IPS-20b (cell line): ENCODE measurements around the gene CMKLR1.

Experiments
- H3K27ac ChIP-seq: one replicate; pipeline ENCODE4 v1.5.1; 2013; ENCODE audit warnings: low read length
- H3K27me3 ChIP-seq: 2 replicates; pipeline ENCODE4 v1.6.1; 2013; ENCODE audit warnings: mild to moderate bottlenecking, low read length, inconsistent platforms; ENCODE audit not compliant: insufficient read depth
- H3K36me3 ChIP-seq: 2 replicates; pipeline ENCODE4 v1.6.1; 2013; ENCODE audit warnings: low read depth, mild to moderate bottlenecking, inconsistent platforms, low read length, moderate library complexity; ENCODE audit not compliant: insufficient read depth
- H3K4me1 ChIP-seq: 2 replicates; pipeline ENCODE4 v1.6.1; 2013; ENCODE audit warnings: mild to moderate bottlenecking, control low read depth, inconsistent platforms, low read length, moderate library complexity; ENCODE audit not compliant: insufficient read depth
- H3K4me3 ChIP-seq: 2 replicates; pipeline ENCODE4 v1.5.1; 2013; ENCODE audit warnings: mild to moderate bottlenecking, low read length, inconsistent platforms
- H3K9ac ChIP-seq: 2 replicates; pipeline ENCODE4 v1.6.1; 2013; ENCODE audit warnings: low read depth, mild to moderate bottlenecking, inconsistent platforms, low read length, moderate library complexity
- H3K9me3 ChIP-seq: 2 replicates; pipeline ENCODE4 v1.6.1; 2013; ENCODE audit warnings: mild to moderate bottlenecking, low read depth, low read length, inconsistent platforms; ENCODE audit not compliant: insufficient read depth

The CMKLR1 gene

DNA sequence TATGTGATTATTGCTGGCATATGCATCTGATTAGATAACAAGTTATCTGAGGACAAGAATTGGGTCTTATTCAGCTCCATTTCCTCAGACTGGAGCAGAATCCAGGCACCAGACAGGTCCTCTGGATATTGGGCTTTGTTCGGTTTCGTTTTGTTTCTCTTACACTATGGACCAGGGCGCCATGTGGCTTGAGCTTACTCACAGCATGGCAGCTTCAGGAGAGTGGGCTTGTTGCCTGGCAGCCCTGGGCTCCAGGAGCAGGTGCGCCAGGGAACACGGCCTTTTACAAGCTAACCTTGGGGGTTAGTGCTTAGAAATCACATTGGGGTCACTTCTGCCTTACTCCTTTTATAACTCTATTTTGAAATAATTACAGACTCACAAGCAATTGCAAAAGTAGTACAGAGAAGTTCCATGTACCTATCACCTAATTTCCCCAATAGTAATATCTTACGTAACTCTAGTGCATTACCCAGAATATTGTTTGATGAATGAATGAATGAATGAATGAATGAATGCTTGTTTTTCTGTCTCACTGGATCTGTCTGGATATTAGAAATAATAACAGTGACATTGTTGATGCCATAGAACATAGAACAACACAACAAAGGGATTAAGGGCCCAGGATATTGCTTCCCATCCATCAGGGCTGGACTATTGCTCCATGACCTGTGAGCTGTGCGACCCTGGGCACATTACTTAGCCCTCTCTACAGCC, 39.0 kb downstream of the CMKLR1 start:
- Histone ChIP-seq H3K9ac (no peak overlapping the region), H3K9me3 (no peaks in the 10 kb centered on the region), H3K36me3 (no peaks in the 10 kb centered on the region), H3K4me1 (peaks cover 14% of the 10 kb centered on the region), H3K27ac (no peak overlapping the region), H3K4me3 (no peak overlapping the region), H3K27me3 (no peaks in the 10 kb centered on the region)

- H3K4me3 ChIP-seq, result no peak overlapping the region
- no peaks in the 10 kb centered on the region for H3K9me3 ChIP-seq
- peaks cover 8% of the 10 kb centered on the region for H3K4me1 ChIP-seq
- H3K27ac ChIP-seq, result no peak overlapping the region
- H3K9ac ChIP-seq, result no peak overlapping the region
- H3K36me3 ChIP-seq, result no peaks in the 10 kb centered on the region
- no peaks in the 10 kb centered on the region for H3K27me3 ChIP-seq
Measured at GRCh38 chr12:108299516-108299915, 39.6 kb downstream of the CMKLR1 start.

DNA sequence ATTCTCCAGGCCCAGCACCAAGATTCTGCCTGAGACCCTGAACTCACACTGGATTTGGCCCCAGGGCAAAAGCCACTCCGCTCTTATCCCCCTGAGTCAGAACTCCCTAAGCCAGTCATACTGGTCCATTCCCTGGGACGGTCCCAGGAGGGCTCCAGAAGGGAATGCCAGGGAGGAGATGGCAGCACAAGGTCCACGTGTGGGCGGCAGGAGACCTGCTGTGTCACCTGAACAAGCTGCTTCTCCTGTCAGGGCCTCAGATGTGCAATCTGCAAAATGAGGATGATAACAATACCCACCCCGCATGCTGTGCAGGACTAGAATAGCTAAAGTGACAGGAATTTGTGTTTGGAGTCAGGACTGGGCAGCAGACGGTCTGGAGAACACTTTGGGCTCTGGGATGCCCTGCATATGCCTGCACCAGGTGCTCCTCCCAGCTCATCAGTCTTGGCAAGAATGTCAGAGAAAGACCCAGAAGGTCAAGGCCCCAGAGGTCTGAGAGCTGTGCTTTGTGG, 40.3 kb downstream of the CMKLR1 start:
- H3K36me3 ChIP-seq, result no peaks in the 10 kb centered on the region
- peaks cover 5% of the 10 kb centered on the region for H3K4me1 ChIP-seq
- no peak overlapping the region for H3K4me3 ChIP-seq
- H3K9ac ChIP-seq, result no peak overlapping the region
- no peaks in the 10 kb centered on the region for H3K27me3 ChIP-seq
- H3K27ac ChIP-seq, result no peak overlapping the region
- H3K9me3 ChIP-seq, result no peaks in the 10 kb centered on the region

- Histone ChIP-seq H3K4me1 (peaks cover 5% of the 10 kb centered on the region), H3K9ac (no peak overlapping the region)
Measured at GRCh38 chr12:108297895-108298760, 41.0 kb downstream of the CMKLR1 start.

GRCh38 chr12:108297424-108297823, 41.7 kb downstream of the CMKLR1 start:
- Histone ChIP-seq H3K9ac (no peak overlapping the region), H3K36me3 (no peaks in the 10 kb centered on the region), H3K4me1 (peaks cover under 1% of the 10 kb centered on the region), H3K9me3 (no peaks in the 10 kb centered on the region), H3K27ac (no peak overlapping the region), H3K27me3 (no peaks in the 10 kb centered on the region), H3K4me3 (no peak overlapping the region)

More at GRCh38 chr12:108297895-108298760, 41.0 kb downstream of the CMKLR1 start:
- no peaks in the 10 kb centered on the region for H3K27me3 ChIP-seq
- H3K27ac ChIP-seq, result no peak overlapping the region
- H3K9me3 ChIP-seq, result no peaks in the 10 kb centered on the region
- H3K4me3 ChIP-seq, result no peak overlapping the region
- H3K36me3 ChIP-seq, result no peaks in the 10 kb centered on the region

DNA sequence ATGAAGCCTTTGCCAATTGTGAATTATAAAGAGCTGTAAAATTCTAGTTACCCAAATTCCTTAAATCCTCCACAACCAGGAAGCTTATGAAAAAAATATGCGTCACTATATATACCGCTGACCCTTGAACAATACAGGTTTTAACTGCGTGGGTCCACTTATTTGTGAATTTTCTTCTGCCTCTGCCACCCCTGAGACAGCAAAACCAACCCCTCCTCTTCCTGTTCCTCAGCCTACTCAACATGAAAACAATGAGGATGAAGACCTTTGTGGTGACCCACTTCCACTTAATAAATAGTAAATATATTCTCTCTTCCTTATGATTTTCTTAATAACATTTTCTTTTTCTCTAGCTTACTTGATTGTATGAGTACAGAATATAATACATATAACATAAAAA, 42.2 kb downstream of the CMKLR1 start:
- no peak overlapping the region for H3K27ac ChIP-seq
- H3K9me3 ChIP-seq, result no peaks in the 10 kb centered on the region
- H3K4me1 ChIP-seq, result no peaks in the 10 kb centered on the region
- H3K27me3 ChIP-seq, result no peaks in the 10 kb centered on the region
- H3K9ac ChIP-seq, result no peak overlapping the region
- no peaks in the 10 kb centered on the region for H3K36me3 ChIP-seq
- no peak overlapping the region for H3K4me3 ChIP-seq

DNA sequence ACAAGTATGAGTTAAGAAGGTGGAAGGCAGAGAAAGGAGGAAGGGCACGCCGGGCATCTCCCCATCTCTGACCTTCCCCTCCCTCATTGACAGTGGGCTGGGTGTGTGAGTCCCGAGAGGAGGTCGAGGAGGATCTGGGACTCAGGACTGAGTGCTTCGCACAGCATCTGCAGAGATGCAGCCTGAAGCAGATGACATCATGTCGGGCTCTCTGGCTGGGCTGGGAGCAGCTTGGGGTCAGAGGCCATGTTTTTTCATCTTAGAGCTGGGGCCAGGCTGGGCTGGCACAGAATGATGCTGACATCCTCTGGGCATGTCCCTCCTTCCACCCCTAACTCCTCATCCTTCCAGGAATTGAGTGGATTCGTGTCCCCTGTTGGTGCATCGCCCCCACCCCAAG, 43.5 kb downstream of the CMKLR1 start:
- Histone ChIP-seq H3K36me3 (no peaks in the 10 kb centered on the region), H3K4me1 (no peaks in the 10 kb centered on the region), H3K9me3 (no peaks in the 10 kb centered on the region), H3K9ac (no peak overlapping the region), H3K4me3 (no peak overlapping the region), H3K27me3 (no peaks in the 10 kb centered on the region), H3K27ac (no peak overlapping the region)

DNA sequence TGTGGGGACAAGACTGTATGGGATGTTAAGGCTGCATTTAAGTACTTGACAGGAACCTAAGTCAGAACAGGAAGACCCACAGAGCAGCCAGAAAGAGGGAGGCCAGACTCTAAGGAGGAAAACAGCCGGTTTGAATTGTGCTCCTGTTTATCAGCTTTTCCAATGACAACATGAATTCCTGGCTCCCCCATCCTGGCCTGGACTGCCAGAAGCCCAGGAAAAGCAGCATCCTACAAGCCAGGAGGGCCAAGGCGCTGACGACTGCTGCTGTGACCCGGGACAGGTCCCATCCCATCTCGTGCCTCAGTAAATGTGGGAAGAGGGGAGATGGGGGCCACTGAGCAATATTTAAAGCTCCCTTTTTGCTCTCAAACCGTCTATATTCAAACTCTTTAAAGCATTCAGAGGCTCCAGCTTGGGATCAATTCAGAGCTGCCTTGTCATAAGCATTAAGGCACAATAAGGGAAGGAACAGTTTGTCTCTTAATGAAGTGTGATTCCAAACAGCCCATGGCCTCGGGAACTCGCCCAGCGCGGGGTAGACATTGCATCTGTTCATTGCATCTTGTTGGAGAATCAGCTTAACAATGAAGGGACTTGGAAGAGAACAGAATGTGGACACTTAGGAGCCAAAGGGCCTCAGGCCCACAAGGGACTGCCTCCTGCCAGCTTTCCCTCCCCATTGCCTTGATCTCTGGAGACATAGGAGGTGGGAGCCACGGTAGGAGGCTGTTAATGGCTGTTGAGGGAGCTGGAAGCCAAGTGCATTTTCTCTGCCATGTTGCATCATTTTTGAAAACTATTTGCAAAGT, 49.6 kb downstream of the CMKLR1 start:
- Histone ChIP-seq H3K4me1 (no peaks in the 10 kb centered on the region; the same call in 1 of the 2 replicates), H3K4me3 (no peak overlapping the region), H3K9ac (no peak overlapping the region), H3K27ac (no peak overlapping the region), H3K9me3 (no peaks in the 10 kb centered on the region), H3K36me3 (no peaks in the 10 kb centered on the region), H3K27me3 (no peaks in the 10 kb centered on the region)

DNA sequence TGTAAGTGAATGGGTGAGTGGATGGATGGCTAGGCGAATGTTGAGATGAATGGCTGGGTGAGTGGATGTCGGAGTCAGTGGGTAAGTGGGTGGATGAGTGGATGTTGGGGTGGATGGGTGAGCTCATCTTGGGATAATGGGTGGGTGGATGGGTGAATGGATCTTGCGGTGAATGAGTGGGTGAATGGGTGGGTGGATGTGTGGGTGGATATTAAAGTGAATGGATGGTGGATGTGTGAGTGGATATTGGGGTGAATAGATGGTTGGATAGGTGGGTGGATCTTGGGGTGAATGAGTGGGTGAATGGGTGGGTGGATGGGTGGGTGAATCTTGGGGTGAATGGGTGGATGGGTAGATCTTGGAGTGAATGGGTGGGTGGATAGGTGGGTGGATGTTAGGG, 51.9 kb downstream of the CMKLR1 start:
- H3K27ac ChIP-seq, result no peak overlapping the region
- H3K27me3 ChIP-seq, result no peaks in the 10 kb centered on the region
- H3K9ac ChIP-seq, result no peak overlapping the region
- H3K4me3 ChIP-seq, result no peak overlapping the region
- no peaks in the 10 kb centered on the region for H3K9me3 ChIP-seq
- H3K36me3 ChIP-seq, result no peaks in the 10 kb centered on the region
- peaks cover 2% of the 10 kb centered on the region; the same call in 1 of the 2 replicates for H3K4me1 ChIP-seq

- H3K27me3 ChIP-seq, result no peaks in the 10 kb centered on the region
- H3K9me3 ChIP-seq, result no peaks in the 10 kb centered on the region
- no peaks in the 10 kb centered on the region for H3K36me3 ChIP-seq
- H3K4me3 ChIP-seq, result no peak overlapping the region
- H3K27ac ChIP-seq, result no peak overlapping the region
- peaks cover 2% of the 10 kb centered on the region; the same call in 1 of the 2 replicates for H3K4me1 ChIP-seq
- H3K9ac ChIP-seq, result no peak overlapping the region
Measured at GRCh38 chr12:108285016-108285415, 54.1 kb downstream of the CMKLR1 start.

DNA sequence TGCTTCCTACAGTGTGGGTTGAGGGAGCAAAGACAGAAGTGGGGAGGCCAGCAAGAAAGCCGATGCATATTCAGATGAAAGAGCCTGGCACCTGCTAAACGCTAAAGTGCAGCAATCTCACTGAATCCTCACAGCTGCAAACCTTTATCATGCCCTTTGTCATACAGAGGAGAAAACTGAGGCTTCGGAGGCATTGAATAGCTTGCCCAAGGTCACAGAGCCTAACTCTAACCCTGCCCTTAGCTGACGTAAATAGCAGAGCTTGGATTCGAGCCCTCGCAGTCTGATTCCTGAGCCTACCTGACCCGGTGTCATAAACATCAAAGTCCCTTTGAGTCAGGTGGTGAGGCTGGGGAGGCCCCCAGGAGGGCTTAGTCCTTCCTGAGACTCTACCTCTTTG, 54.9 kb downstream of the CMKLR1 start:
- Histone ChIP-seq H3K36me3 (no peaks in the 10 kb centered on the region), H3K9ac (no peak overlapping the region), H3K4me1 (peaks cover 2% of the 10 kb centered on the region; the same call in 1 of the 2 replicates), H3K27ac (no peak overlapping the region), H3K27me3 (no peaks in the 10 kb centered on the region), H3K9me3 (no peaks in the 10 kb centered on the region), H3K4me3 (no peak overlapping the region)
